Heart right ventricle (tissue), 16 donors: ENCODE measurements around the gene PTAFR. TPM values are rescaled to one million over a fixed set of nuclear protein-coding genes. Genes with fewer than 3 reads are reported as not detected.

Experiments
- ATAC-seq, 8 donors: fragments of 200-7000 bp; cut with Tn5 transposase; one replicate each; pipeline ENCODE4 v1.9.1; 2020; ENCODE audit warnings: mild to moderate bottlenecking in 8 of 8, moderate library complexity in 8 of 8, moderate number of reproducible peaks in 1 of 8
- DNase-seq, 2 donors: peaks; one replicate each; pipeline ENCODE4 v3.0.0-alpha.2; 2020
- H3K27ac ChIP-seq, 10 donors: fragments of 200-600 bp; sonication (generic) in 2 of 10; one replicate each; pipeline versions ENCODE4 v1.5.0 to v1.8.0; 2020 to 2022; ENCODE audit warnings: mild to moderate bottlenecking in 3 of 10
- H3K27me3 ChIP-seq, 7 donors: fragments of 200-600 bp; one replicate each; pipeline ENCODE4 v1.8.0; 2021 to 2022; ENCODE audit warnings: mild to moderate bottlenecking in 2 of 7
- H3K36me3 ChIP-seq, 9 donors: fragments of 200-600 bp; sonication (generic) in 1 of 9; one replicate each; pipeline versions ENCODE4 v1.5.0 to v1.8.0; 2020 to 2022; ENCODE audit warnings: mild to moderate bottlenecking in 2 of 9
- H3K4me1 ChIP-seq, 9 donors: fragments of 200-600 bp; sonication (generic) in 1 of 9; one replicate each; pipeline versions ENCODE4 v1.5.0 to v1.8.0; 2020 to 2022; ENCODE audit warnings: mild to moderate bottlenecking in 4 of 9
- H3K4me3 ChIP-seq, 10 donors: fragments of 200-600 bp; sonication (generic) in 2 of 10; one replicate each; pipeline versions ENCODE4 v1.5.0 to v1.8.0; 2020 to 2022; ENCODE audit warnings: mild to moderate bottlenecking in 7 of 10, moderate library complexity in 2 of 10
- H3K9me3 ChIP-seq, 11 donors: fragments of 200-600 bp in 10 of 11; sonication (generic) in 2 of 11; one replicate each; pipeline versions ENCODE4 v1.5.0 to v1.8.0; 2013 to 2022; ENCODE audit warnings: mild to moderate bottlenecking in 2 of 11, control low read depth in 1 of 11, moderate library complexity in 1 of 11
- WGBS, 2 donors: extraction: QIAGEN DNeasy Blood & Tissue Kit; methylation state at CpG; one replicate each; pipeline ENCODE4 v1.1.7; 2013; ENCODE audit warnings: inconsistent platforms in 1 of 2; 5-methylcytosine and 5-hydroxymethylcytosine counted together
- intact Hi-C, 10 donors: fragments of 100-400 bp; cut with DNase I; formaldehyde crosslinking; loops; one replicate each; pipeline versions ENCODE4 v1.11.1 to v1.14.2; 2022
- polyA plus RNA-seq, 2 donors: library from polyadenylated mRNA; stranded (reverse); fragments of 200-250 nt; gene quantifications; one replicate each; pipeline ENCODE4 v1.2.3, GENCODE V29; 2013
- total RNA-seq, 10 donors: library from RNA; stranded (reverse); fragmentation: NEBNext Ultra II Directional in 3 of 10; extraction: Animal tissue kit (Norgen Biotek cat#: 25700) in 3 of 10; gene quantifications; one replicate each; pipeline versions ENCODE4 v1.2.1 to v1.2.4, GENCODE V29; 2021 to 2023
- TF ChIP-seq, protein P1 (sequence below), 9 donors: fragments of 200-600 bp; sonication (generic) in 2 of 9; IDR thresholded peaks; one replicate each; pipeline versions ENCODE4 v1.5.0 to v1.8.0; 2021 to 2022; ENCODE audit warnings: antibody characterized with exemption in 9 of 9, mild to moderate bottlenecking in 5 of 9, moderate library complexity in 1 of 9
- donor health status: Arrhythmogenic right ventricular cardiomyopathy.
- donor health status: ischemic (EF 13 %, LVEDD 7.1; RV severe dilation, severe dysfunction).
- donor health status: healthy with polysubstance abuse.
- donor health status: DM: no; HTN: yes; CAD: no.
- donor health status: DM: no; HTN: no; CAD: no.
- donor health status: ischemic (EF 25% LVEDD 6.9; RV normal size, moderate dysfunction).
- donor health status: ischemic (EF 25% LVEDD 5.7; RV mildly dilated, moderate dysfunction).
- donor health status: healthy.
- donor health status: DM: yes; HTN: yes; CAD: no.
- donor health status: Ischemic cardiomyopathy.
- donor health status: ischemic (EF 35%, LVEDD 5.7; RV mildly dilated, moderate dysfunction).
- donor health status: nonischemic (EF 11% LVEDD 7.7; RV severe dilation, severe dysfunction).
- donor health status: DM: yes; HTN: yes; CAD: no.
- donor health status: PGD.
- donor health status: ischemic (EF 29% LVEDD 5.4; RV normal size, mild dysfunction).
- donor health status: nonischemic (EF 23%, LVEDD 6.1; RV moderate dilation, normal function).

PTAFR gene
- total and polyA plus RNA-seq, 12 donors, result 0.73 to 13.4 (median 1.4) TPM

DNA sequence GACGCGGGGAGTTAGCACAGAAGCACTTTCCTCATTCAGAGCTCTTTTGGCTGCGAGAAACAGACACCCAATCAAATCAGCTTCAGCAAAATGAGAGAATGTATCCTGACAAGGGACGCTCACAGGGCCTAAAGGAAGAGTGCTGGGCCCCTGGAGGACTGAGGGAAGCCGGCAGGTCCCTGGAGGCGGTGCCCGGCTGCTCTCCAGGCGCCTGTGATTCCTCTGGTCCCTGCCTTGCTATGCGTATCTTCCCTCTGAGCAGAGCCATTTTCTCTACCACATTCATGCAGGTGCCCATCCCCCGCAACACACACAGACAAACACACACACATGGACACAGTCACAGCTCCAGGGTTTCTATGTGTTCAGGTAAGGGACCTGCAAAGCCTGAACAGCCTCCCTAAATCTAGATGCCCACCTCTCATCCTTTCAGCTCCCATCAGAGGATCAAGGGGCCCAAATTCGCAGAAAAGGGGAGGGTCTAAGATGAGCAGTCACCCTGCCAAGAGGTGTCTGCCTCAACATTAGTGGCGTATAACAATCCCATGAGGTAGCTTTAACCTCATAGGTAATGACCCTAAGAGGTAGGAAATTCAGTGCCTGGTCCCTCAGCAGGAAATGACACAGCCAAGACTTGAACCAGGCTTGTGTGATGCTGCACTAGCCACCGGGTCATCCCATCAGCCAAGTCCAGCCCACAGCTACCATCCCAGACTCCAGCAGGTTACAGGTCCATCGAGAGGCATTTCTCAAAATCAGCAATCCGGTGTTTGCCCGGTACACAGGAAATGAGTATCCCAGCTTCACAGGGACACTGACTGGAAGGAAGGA lies 29.0 kb downstream of the PTAFR start:
- H3K27me3 ChIP-seq, result no peaks in the 10 kb centered on the region
- WGBS, 2 donors, result 68 to 71% methylated on average over 16 of the region's 16 CpGs

DNA sequence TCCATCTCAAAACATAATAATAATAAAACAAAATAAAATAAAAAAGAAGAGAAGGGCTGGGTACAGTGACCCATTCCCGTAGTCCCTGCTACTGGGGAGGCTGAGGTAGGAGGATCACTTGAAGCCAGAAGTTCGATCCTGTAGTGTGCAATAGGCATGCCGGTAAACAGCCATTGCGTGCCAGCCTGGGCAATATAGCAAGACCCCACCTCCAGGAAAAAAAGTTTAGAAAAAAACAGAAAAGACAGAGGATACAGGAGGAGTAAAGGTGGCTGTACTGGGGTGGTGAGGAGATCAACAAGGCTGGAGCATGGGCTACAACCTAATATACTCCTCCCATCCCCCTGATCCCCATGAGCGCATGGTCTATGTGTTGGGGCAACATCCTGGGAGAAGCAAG lies 30.8 kb downstream of the PTAFR start:
- no peaks in the 10 kb centered on the region for H3K27me3 ChIP-seq
- 96% methylated on average over 5 of the region's 5 CpGs for WGBS, 2 donors
- no peaks in the 10 kb centered on the region for H3K9me3 ChIP-seq
- H3K36me3 ChIP-seq, result peaks cover 0 to 26% (median 0%) of the 10 kb centered on the region in 9 donors
- no peak overlapping the region for H3K27ac ChIP-seq
- ATAC-seq (no peak), DNase-seq (no peak)
- H3K4me1 ChIP-seq, result peaks cover 0 to 19% (median 0%) of the 10 kb centered on the region in 9 donors
- no peak overlapping the region for H3K4me3 ChIP-seq
- intact Hi-C loops, result no loop called here
- TF ChIP-seq, protein P1, sequence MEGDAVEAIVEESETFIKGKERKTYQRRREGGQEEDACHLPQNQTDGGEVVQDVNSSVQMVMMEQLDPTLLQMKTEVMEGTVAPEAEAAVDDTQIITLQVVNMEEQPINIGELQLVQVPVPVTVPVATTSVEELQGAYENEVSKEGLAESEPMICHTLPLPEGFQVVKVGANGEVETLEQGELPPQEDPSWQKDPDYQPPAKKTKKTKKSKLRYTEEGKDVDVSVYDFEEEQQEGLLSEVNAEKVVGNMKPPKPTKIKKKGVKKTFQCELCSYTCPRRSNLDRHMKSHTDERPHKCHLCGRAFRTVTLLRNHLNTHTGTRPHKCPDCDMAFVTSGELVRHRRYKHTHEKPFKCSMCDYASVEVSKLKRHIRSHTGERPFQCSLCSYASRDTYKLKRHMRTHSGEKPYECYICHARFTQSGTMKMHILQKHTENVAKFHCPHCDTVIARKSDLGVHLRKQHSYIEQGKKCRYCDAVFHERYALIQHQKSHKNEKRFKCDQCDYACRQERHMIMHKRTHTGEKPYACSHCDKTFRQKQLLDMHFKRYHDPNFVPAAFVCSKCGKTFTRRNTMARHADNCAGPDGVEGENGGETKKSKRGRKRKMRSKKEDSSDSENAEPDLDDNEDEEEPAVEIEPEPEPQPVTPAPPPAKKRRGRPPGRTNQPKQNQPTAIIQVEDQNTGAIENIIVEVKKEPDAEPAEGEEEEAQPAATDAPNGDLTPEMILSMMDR (IDR thresholded peaks at IDR 0.05), result no peak

More for the DNA sequence above, 29.0 kb downstream of the PTAFR start:
- TF ChIP-seq, protein P1 (IDR thresholded peaks at IDR 0.05), result no peak
- ATAC-seq, result no peak
- H3K9me3 ChIP-seq, result no peaks in the 10 kb centered on the region
- intact Hi-C loops, result no loop called here
- peaks cover 0 to 19% (median 0%) of the 10 kb centered on the region in 9 donors for H3K4me1 ChIP-seq
- H3K4me3 ChIP-seq, result no peak overlapping the region
- no peak for DNase-seq
- H3K27ac ChIP-seq, result no peak overlapping the region
- peaks cover 0 to 28% (median 0%) of the 10 kb centered on the region in 9 donors for H3K36me3 ChIP-seq

DNA sequence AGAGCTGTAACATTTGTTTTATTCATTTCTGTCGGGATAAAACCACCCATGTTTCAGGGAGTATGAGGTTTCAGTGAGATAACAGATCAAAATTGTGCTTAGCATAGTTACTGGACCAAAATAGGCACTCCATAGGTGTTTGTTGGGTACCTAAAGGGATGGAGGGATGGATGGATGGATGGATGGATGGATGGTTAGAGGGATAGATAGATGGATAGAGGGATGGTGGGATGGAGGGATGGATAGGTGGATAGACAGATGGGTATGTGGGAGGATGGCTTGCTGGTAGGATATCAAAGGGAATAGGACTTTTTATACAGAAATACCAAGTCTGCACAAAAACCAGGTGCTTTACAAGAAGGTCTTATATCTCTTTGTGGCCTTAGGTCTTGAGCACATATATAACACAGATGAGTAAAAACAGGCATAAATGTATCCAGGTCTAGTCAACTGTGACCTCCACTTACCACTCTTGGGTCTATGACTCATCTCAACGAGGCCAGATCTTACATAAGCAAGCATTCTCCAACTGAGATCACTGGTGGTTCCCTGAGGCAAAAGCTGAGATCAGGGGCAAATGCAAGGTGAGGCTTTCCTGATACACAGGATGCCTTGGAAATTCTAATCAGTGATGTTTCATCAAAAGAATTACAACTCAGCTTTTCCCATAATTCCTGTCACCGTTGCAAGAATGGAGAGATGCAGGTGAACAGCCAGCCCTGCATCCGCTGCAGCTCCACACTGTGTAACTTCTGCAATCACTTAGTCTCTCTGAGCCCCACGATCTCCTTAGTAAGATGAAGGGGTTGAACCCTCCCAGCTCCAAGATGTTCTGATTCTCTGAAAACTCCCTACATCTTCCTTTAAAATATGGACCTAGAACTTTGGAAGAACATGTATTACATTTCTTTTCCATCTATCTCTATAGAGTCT lies 32.0 kb downstream of the PTAFR start:
- TF ChIP-seq, protein P1 (IDR thresholded peaks at IDR 0.05), result no peak
- Histone ChIP-seq H3K27me3 (no peaks in the 10 kb centered on the region), H3K4me1 (peaks cover 0 to 31% (median 0%) of the 10 kb centered on the region in 9 donors), H3K9me3 (no peaks in the 10 kb centered on the region), H3K36me3 (peaks cover 0 to 14% (median 0%) of the 10 kb centered on the region in 9 donors), H3K27ac (peak overlapping the region in 1 of 10 donors; percentile 14), H3K4me3 (no peak overlapping the region)
- ATAC-seq (no peak), DNase-seq (no peak)
- 71 to 73% methylated on average over 5 of the region's 5 CpGs for WGBS, 2 donors
- intact Hi-C loops, result no loop called here

DNA sequence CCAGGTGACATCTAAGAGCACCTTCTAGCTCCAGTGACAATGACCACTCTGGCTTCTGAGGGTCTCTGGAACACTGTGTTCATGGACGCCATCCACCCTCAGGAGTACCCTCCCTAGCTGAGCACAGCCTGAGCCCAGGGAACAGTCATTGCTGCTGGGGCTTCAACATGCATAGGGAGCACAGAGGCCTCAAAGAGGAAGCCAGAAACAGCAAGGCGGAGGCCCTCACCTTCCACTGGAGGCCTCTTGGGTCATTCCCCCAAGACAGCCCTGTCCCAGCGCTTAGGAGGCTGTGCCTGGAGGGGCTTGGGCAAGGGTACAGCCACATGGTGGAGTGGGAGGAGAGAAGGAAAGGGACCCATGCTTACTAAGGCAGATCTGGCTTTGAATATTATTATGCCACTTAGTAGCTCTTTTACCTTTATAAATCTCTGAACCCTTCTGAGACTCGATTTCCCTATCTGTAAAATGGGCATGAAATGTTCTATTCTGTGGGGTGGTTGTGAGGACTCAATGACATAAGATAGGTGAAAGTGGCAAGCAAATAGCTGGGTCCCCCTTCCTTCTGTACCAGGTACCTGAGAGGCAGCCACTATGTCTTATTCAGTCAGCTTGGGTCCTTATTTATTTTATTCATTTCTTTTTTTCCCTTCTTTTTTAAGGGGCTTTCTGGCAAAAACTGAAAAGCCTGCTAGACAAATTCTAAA lies 32.8 kb downstream of the PTAFR start:
- no peak for ATAC-seq
- TF ChIP-seq, protein P1 (IDR thresholded peaks at IDR 0.05), result no peak
- peaks cover 0 to 37% (median 0%) of the 10 kb centered on the region in 9 donors for H3K4me1 ChIP-seq
- no peaks in the 10 kb centered on the region for H3K9me3 ChIP-seq
- no peaks in the 10 kb centered on the region for H3K27me3 ChIP-seq
- H3K4me3 ChIP-seq, result no peak overlapping the region
- DNase-seq, result no peak
- intact Hi-C loops, result no loop called here
- H3K36me3 ChIP-seq, result peaks cover 0 to 7% (median 0%) of the 10 kb centered on the region in 9 donors
- H3K27ac ChIP-seq, result no peak overlapping the region
- whole genome bisulfite sequencing, 2 donors, result 91 to 93% methylated on average over 4 of the region's 4 CpGs
